Endometrial microvascular endothelial cells (primary cell): Measurements from ENCODE around the gene RD3L. TPM values are rescaled to one million over a fixed set of nuclear protein-coding genes. Genes with fewer than 3 reads are reported as not detected.
"Not testable (repeated sequence)": the region's sequence is repeated elsewhere in the genome, so short reads cannot be mapped to it uniquely, and the experiment has no call there.

Experiments used
- in situ Hi-C: cut with HindIII; loops from 2 replicates; pipeline ENCODE4 v1.10.0; 2017; ENCODE audit warnings: low sequenced_read_pairs, low pct_unique_long_range_greater_than_20kb; ENCODE audit errors: inconsistent ontology term
- total RNA-seq: library from RNA; depleted of rRNA; stranded (reverse); fragments of >200 nt; gene quantifications from one replicate; pipeline ENCODE4 v1.2.3, GENCODE V29; 2015; ENCODE audit errors: inconsistent ontology term

The RD3L gene
- total RNA-seq, result not detected

DNA sequence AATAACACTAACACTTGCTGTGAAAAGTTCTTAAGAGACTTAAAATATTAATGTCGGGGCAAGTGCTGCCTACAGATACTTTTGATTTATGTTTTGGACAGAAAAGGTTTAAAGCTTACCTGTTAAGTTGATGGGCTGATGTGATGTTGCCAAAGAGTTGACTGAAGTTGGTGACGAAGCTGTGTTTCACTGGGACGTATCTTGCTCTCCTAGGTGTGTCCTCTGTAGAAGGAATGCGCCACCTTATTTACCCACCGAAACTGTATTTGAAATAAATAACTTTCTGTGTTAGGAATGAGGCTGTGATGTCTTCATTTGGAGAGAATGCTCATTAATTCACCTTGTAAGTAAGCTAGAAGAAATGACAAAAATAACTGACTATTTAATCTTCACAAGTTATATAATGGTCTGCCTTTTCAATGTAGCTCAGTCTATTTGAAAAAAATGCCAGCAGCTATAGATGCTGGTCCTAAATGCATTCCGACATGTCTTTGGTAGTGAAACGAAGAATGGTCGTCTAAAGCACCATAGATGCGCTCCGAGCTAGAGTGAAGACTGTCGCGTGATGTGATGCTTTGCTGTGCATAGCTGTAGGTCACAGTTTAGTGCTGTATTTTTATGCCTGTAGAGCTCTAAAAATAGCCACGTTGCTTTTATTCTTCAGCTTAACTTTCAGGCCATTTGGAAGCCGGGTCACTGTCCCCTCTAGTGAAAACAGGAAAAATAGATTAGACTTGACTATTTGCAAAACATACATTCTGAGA is at the start of gene RD3L:
Gene RD3L, minus strand, starts transcription at position 557 of the 764 bp plus-strand sequence. CDS start 834 bp downstream, outside the sequence.
- in situ Hi-C loops, result no loop called here

DNA sequence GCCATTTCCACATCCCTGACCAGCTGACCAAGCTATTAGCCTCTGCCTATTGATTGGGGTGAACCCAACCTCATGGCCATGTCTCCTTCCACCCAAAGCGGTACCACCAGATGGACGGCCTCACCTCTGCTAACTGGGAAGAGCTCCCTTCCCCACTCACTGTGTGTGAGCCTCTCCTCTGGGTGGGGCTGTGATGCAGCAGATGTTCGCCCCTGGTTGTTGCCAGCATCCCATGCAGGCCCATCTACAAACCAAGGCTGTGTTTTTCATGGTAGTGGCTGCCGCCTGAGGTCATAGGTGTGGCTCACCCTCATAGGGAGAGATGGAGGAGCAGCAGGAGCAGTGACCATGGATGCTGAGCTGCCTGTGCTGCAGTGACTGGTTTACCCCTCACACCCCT is 47.6 kb upstream of the RD3L start:
- in situ Hi-C loops, result no loop called here

DNA sequence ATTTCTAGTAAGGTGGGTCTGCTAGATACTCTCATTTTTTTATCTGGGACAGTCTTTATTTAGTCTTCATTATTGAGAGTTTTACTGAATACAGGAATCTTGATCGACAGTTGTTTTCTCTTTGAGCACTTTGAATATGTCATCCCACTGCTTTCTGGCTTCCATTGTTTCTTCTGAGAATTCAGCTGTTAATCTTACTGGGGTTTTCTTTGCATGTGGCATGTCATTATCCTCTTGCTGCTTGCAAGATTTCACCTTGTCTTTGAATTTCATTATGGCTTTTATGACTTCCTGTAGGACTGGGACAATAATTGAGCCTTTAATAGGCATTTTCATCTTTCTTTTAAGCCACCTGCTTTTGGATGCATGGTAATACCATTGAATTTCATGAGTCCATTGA is 46.7 kb upstream of the RD3L start:
- in situ Hi-C loops, result no loop called here

DNA sequence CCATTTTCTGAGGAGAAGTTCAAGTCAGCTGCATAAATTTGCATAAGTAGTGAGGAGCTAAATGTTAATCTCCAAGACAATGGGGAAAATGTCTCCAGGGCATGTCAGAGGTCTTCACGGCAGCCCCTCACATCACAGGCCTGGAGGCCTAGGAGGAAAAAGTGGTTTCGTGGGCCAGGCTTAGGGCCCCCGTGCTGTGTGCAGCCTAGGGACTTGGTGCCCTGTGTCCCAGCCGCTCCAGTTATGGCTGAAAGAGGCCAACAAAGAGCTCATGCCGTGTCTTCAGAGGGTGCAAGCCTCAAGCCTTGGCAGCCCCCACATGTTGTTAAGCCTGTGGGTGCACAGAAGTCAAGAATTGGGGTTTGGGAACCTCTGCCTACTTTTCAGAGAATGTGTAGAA is 41.9 kb upstream of the RD3L start:
- in situ Hi-C loops, result no loop called here

DNA sequence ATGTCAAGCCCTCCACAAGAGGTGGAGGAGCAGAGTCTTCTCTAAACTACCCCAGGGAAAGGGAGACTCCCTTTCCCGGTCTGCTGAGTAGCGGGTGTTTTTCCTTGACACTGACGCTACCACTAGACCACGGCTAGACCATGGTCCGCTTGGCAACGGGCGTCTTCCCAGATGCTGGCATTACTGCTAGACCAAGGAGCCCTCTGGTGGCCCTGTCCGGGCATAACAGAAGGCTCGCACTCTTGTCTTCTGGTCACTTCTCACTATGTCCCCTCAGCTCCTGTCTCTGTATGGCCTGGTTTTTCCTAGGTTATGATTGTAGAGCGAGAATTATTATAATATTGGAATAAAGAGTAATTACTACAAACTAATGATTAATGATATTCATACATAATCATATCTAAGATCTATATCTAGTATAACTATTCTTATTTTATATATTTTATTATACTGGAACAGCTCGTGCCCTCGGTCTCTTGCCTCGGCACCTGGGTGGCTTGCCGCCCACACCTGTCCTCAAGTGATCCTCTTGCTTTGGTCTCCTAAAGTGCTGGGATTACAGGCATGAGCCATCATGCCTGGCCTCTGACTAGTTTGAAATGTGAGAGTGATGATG is 38.4 kb upstream of the RD3L start:
- in situ Hi-C loops, result not testable (repeated sequence)

DNA sequence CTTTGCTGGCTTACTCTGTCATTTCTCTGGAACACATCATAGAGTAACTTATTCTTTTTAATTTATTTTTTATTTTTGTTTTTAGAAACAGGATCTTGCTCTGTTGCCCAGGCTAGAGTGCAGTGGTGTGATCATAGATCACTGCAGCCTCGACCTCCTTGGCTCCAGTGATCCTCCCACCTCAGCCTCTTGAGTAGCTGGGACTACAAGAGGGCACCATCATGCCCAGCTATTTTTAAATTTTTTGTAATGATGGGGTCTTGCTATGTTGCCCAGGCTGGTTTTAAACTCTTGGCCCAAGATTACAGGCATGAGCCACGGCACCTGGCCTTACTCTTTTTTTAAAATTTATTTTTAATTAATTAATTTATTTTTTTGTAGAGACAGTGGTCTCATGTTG is 32.2 kb upstream of the RD3L start:
- in situ Hi-C loops, result no loop called here

DNA sequence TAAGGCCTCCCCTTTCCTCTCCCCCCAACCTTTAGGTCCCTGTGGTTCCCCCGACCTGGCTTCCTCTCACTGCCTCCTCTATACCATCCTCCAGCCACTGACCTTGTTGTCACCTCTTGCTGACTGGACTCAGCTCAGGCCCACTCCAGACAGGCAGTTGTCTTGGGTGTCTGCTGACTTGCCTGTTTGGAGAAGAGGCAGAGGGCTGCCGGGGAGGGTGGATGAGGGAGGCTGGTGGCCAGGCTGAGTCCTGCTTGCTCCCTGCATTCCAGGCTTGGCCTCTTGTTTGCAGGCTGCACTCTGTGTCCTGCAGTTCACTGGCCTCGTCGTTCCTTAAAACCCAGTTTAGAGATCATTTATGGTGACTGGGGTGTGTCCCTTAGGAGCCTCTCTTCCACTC is 31.0 kb upstream of the RD3L start:
- in situ Hi-C loops, result no loop called here

DNA sequence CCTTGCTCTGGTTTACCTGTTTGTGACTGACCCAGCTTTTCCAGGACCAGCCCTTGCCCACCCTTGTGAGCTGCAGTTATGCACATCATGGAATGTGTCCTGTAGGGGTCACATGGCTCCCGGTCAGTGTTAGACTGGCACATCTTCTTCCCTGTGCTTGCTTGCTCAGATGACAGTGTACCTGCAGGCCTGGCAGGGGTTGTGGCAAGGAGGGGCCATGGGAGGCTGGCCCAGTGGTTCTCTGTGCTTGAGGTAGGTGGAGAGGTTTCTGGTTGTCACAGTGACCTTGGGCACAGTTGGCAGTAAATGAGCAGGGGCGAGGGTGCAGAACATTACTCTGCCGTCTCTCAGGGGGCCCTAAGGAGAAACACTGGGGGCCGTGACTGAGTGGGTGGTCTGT is 27.6 kb upstream of the RD3L start:
- in situ Hi-C loops, result no loop called here

DNA sequence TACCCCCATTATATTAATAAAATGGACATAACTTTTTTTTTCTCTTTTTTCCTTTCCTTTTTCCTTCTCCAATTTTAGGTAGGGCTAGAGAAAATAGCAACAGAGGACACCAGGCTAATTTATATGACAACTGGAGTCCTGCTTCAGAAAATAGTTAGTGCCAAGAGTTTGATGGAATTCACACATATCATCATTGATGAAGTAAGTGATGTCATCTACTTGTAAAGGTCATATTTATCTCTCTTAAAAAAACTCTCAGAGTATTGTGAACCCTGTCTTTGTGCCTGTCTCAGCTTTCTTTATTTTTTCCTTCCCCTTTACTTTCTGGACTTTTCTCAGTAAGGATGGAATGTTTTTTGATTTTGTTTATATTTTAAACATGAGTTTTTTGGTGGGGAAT is 24.3 kb upstream of the RD3L start:
- in situ Hi-C loops, result no loop called here

DNA sequence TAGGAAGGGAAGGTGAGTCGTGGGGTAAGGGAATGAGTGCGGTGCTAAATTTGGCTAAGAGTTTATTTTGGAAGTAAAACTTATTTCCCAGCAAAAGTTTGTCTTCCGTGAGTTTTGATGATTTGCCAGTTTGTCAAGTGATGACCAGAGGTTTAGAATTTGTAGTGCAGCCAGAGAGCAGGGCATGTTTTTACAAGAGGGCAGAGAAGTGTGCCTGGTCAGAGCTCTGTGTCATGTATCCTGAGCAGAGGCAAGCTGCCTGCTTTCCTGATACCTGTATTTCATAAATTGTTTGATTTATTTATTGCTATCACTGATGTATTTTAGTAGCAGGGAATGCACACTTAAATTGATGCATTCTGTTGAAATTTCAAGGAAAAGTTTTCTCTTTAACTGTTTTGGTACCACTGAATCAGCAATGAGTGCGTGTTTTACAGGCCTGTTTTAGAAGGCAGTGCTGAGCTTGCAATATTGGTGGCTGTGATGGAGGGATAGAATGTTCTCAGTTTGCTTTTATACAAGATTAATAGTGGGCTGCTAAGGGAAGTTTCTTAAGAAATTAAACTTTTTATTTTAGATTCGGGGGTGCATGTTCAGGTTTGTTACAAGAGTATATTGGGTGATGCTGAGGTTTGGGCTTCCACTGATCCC is 19.7 kb upstream of the RD3L start:
- in situ Hi-C loops, result no loop called here

DNA sequence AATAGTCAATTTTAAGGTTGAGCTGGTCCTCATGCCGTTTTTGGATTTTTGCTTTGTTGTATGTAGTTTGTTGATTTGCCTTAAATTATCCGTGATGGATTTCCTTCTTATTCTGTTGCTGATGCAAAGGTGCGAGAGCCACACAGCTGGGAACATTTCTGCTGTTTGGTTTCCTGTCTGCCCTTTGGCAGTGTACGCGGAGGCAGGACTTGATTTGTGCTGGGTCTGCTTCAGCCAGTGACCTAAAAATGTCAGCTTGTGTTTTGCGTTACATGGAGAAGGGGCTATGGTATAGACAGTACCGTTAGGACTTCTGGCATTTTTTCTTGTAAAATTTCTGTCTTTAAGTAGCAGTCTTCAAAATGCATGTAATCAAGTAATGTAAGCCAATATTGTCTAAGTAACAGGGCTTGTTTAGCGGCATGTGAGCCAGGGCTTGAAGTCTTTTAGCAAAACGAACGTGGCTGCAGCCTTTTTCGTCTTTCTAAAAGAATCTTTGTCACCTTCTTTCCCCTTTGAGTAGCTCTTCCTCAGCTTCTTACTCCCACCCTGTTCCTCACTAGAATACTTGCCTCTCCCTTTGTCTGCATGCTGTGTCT is 18.2 kb upstream of the RD3L start:
- in situ Hi-C loops, result no loop called here

DNA sequence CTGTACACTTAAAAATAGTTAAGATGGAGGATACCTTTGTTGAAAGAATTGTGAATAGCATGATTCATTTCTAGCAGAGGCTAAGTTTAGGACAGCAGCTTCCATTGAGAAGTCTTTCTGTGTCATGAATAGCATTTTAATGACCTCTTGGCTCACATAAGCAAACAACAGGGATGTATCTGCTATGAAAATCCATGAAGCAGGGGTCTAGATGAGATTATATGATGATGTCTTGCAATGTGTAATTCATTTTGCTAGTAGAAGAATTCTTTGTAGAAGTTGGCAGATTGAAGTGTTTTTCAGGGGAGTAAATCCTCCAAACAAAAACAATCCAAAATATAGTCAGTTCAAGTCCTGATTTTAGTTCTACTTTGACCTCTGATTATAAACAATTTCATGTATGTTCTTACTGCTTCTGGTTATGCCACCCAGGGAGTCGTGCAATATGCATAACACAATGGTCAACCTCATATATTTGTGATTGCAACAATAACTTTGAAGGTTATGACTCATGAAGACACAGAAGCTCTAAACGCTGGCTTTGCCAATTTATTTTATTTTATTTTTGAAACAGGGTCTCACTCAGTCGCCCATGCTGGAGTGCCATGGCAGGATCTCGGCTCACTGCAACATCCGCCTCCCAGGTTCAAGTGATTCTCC is 6.9 kb upstream of the RD3L start:
- in situ Hi-C loops, result no loop called here

DNA sequence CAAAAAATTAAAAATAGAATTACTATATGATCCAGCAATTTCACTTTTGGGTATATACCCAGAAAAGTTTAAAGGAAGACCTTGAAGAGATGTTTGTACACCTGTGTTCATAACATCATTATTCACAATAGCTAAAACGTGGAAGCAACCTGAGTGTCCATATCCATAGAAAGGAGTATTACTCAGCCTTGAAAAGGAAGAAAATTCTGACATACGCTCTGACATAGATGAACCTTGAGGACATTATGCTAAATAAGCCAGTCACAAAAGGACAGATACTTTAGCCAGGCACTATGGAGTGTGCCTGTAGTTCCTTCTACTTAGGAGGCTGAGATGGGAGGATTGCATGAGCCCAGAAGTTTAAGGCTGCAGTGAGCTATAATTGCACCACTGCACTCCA is 6.1 kb upstream of the RD3L start:
- in situ Hi-C loops, result no loop called here

DNA sequence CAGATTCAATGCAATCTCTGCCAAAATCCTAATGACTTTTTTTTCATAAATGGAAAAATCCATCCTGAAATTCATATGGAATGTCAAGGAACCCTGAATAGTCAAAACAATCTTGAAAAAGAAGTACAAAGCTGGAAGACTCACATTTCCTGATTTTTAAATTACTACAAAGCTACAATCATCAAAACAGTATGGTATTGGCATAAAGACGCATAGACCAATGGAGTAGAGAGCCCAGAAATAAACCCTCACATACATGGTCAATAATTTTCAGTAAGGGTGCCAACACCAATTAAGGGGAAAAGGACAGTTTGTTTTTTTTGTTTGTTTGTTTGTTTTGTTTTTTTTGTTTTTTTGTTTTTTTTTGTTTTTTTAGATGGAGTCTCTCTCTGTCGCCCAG is 4.6 kb upstream of the RD3L start:
- in situ Hi-C loops, result no loop called here

DNA sequence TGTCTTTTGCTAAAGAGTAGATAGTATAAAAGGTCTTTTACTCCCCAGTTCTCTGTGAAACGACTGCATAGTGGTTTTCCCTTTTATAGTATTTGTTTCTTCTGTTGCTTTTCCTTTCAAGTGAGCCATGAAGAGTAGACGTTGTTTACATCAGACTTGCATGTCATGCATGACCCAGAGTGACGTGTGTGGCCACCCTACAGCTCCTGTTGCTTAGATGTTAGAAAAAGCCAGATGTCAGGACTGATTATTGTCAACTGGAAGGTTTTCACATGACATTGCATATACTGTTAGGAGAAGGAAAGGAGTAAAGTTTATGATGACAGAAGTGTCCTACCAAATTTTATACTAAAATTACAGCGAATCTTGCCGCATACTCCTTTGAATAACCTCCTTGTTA is 1.3 kb upstream of the RD3L start:
- in situ Hi-C loops, result no loop called here

DNA sequence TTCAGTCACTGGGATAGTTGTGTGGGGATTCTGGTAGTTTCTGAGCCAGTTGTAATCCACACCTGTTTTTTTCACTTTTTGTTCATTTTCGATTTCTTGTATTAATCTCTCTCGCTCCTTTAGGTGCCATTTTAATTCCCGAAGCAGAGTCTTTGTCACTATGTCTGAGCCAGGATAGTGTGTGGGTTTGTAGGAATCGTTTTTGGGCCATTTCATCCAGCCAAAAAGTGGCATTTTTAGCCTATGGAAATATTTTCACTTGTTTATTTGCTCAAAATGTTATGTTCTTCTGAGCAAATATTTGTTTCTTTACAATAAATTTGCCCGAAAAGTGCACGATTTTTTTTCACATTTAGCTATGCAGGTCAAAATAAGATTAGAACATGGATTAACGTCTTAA is 867 bp downstream of the RD3L start:
- in situ Hi-C loops, result no loop called here

DNA sequence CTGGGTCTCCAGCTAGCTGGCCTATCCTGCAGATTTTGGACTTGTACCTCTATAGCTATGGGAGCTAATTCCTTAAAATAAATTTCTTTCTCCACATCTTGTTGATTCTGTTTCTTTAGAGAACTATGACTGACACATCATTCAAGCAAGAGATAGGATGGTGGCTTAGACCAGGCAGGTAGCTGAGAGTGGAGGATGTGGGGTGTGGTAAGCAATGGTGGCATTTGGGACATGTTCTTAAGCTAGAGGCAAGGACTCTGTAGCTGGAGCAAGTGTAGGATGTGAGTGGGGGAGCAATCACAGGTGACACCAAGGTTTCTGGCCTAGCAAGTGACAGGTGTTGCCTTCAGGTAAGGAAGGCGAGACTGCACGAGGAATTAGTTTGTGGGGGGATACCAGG is 7.2 kb downstream of the RD3L start:
- in situ Hi-C loops, result no loop called here

DNA sequence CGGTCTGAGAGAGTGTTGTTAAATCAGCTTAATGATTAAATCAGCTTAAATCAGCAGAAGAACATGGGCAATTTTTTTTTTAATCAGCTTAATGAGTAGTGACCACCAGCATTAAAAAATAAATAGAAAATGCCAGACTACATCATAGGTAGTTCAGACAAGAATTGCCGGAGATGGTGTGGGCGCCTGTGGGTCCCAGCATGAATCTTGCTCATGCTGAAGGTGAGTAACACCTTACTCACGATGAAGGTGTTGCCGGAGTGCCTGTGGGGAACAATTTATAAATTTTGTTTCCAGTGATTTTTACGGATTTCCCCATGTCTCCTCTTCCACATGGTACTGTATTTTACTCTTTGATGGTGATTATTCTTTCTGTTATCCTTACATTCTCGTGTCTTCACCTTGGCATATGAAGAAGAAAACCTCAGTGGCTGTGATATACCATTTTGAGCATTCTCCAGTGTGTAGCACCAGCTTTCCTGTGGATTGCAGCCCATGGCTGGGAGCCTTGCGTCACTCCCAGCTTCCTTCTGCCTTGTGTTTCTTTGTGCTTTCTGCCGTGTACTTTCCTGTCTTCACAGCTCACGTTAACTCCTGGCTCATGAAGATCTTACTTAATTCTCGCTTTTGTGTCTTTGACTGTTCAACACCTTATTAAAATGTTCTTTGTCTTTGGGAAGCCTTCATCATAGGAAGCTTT is 9.4 kb downstream of the RD3L start:
- in situ Hi-C loops, result no loop called here

DNA sequence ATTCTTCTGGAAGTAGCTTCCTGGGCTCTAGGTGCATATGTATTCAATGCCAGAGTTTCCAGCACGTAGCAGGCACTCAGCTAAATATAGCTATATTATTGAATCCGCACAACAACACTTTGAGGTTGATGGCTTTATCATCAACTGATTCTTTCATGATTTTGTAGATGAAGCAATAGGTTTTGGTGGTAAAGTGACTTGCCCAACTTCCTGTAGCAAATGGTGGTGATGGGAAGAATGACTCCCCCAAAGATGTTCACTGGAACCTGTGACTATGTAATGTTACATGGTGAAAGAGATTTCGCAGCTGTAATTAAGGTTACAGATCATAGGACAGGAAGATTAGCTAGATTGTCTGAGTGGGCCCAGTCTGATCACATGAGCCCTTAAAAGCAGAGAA is 10.9 kb downstream of the RD3L start:
- in situ Hi-C loops, result no loop called here
